OCI-LY1 (cell line): ENCODE data around the gene MRPS18C.

ENCODE experiments used
- CTCF ChIP-seq: fragments of 200-600 bp; sonication (generic), shearing (Covaris generic); IDR thresholded peaks from 2 replicates; pipeline ENCODE4 v1.5.1; 2017; ENCODE audit warnings: mild to moderate bottlenecking, antibody characterized with exemption, low read length, moderate library complexity, mixed read lengths
- EZH2 ChIP-seq: fragments of 200-600 bp; sonication (generic), shearing (Covaris generic); IDR thresholded peaks from 2 replicates; pipeline ENCODE4 v1.8.0; 2017; ENCODE audit warnings: borderline replicate concordance, mixed run types, mild to moderate bottlenecking, antibody characterized with exemption, low read length, moderate library complexity, mixed read lengths

GRCh38 chr4:83484500-83485461, 28.9 kb downstream of the MRPS18C start, which contains the start of gene ABRAXAS1:
- no peak for TF ChIP-seq CTCF
- TF ChIP-seq EZH2, result no peak
